G401 (cell line): ENCODE measurements around the gene FAM168A. TPM values are rescaled to one million over a fixed set of nuclear protein-coding genes. Genes with fewer than 3 reads are reported as not detected.

Experiments
- DNase-seq: peaks from one replicate; pipeline ENCODE4 v3.0.0-alpha.2; 2015; ENCODE audit warnings: low spot score
- in situ Hi-C: cut with HindIII; loops from 2 replicates; pipeline ENCODE4 v1.10.0; 2016; ENCODE audit warnings: low sequenced_read_pairs, mixed read lengths
- total RNA-seq: library from RNA; depleted of rRNA; stranded (reverse); fragments of >200 nt; shearing (Covaris generic); gene quantifications from 2 replicates; pipeline ENCODE4 v1.2.3, GENCODE V29; 2014

The FAM168A gene
- total RNA-seq, 1 experiment from 2014 or later = 16.7 TPM

DNA sequence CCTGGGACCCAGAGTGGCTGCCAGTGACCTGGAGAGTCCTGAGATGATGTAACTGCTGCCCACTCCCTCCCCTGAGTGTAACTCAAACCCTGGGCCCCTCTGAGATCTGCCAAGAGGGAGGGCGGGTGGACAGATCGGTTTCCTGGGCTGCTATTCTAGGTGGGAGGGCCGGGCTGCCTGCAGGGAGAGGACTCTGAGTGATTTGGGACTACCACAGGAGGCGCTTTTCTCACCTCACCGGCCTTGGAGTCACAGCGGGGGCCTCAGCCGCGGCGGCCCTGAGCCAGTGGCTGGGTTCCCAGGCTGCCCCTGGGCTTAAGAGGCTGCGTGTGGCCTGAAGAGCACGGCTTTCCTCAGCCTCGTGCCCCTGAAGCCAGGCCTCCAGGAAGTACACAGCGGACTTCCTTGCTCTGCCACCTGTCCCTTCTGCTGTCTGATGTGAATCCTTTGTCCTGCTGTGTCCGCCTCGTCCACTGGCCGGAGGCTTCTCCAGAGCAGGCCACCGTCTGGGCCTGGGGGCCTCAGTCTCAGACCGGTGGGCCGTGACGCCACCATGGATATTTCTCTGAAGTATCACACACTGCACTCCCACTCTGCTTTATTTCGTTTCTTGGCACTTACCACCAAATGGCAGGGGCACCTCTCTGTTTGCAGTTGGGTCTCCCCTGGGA, 210.2 kb downstream of the FAM168A start:
- peak; percentile 58 for DNase-seq
- in situ Hi-C loops = no loop called here

DNA sequence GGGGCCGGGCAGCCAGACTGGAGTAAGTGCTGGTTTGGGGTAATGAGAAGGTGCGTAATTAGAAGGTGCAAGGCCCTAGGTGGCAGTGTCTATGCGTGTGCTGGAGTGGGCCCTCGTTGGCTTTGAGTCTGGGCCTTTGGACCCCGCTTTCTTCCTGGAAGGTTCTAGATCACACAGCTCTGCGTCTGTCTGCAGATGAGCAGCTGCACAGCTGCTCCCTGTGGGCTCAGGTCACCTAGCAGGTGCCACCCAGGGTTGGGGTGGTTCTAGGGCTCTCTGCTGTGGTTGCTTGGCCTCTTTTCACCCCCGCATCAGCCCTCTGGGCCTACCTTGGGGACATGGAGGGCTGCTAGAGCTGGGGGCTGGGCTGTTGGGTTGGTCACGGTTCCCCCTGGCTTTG, 211.4 kb downstream of the FAM168A start:
- in situ Hi-C loops = no loop called here
- no peak for DNase-seq

DNA sequence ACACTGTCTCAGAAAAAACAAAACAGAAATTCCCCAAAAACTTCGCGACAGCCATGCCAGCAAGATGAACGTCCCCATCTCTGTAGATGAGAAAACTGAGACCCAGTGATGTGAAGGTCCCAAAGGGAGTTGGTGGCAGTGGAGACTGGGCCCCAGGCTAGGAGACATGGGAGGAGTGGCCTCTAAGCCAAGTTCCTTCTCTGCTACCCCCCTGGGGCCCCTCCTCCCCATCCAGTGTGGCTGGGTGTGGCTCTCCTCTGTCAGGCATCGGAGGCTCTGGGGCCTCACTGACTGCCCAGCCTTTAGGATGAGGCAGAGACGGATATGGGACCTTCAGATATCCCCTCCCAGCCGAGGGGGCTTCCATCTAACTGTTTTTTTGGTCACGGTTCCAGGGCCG, 211.9 kb downstream of the FAM168A start:
- DNase-seq = no peak
- in situ Hi-C loops = no loop called here

DNA sequence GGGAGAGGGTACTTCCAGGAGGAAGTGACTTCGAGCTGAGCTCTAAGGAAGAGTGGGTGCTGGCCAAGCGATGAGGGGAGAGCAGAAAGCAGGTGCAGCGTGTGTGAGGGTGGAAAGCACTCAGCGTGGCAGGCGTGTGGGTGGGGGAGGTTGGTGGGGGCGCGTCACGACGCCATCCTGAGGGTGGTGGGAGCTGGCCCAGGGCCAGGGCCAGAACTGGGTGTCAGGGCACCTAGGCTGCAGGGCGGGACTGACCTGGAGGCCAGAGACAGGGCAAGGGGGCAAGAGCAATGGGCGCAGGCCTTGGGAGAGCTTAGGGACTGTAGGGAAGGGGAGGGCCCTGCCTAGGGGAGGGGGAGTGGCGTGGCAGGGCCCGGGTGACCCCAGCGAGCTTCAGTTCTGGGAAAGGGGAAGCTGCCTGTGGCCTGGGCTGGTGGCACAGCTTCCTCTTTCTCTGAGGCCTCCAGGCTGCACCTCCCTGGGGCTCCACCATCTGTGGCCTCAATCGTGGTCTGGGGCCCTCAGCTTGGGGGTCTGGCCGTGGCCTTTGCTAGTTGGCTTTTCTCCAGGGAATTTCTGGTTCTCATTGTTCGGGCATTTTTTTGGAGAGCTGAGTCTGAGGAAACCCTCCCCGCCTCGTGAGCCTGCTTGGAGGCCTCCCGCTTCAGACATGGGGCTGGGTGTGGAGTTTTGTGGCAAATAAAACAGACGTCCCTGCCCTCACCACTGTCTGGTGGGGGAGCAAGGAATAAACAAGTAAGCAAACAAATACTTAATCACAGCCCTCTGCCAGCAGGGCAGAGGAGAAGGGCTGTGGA, 212.8 kb downstream of the FAM168A start:
- in situ Hi-C loops = no loop called here
- no peak for DNase-seq

DNA sequence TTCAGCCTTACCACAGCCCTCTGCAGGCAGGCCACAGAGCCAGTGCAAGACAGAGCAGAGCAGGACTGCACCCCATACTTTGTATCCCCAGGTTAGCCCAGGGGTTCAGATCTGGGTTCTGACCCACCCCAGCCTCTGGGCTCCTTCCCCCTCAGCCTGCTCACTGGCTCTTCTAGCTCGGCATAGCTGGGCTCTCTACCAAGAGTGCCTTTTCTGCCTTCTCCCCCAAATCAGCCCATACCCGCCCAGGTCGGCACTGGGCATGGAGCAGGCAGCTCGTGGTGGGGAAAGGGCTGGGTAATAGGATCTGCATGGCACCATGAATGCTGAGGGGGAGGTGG, 213.4 kb downstream of the FAM168A start:
- in situ Hi-C loops = no loop called here
- no peak for DNase-seq

DNA sequence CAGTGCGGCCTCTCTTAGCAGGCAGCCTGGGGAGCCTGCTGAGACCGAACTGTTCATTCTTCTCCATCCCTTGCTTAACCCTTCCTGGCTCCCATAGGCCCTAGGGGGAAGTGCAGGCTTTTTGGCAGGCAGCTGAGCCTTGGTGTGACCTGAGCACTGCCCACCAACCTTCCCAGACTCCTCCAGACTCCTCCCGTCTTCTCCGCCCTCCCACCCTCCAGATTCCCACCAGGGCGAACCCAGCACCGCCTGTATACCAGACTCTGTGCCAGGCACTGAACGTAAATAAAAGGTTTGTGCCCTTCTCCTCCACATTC, 213.8 kb downstream of the FAM168A start:
- in situ Hi-C loops = no loop called here
- DNase-seq = no peak

DNA sequence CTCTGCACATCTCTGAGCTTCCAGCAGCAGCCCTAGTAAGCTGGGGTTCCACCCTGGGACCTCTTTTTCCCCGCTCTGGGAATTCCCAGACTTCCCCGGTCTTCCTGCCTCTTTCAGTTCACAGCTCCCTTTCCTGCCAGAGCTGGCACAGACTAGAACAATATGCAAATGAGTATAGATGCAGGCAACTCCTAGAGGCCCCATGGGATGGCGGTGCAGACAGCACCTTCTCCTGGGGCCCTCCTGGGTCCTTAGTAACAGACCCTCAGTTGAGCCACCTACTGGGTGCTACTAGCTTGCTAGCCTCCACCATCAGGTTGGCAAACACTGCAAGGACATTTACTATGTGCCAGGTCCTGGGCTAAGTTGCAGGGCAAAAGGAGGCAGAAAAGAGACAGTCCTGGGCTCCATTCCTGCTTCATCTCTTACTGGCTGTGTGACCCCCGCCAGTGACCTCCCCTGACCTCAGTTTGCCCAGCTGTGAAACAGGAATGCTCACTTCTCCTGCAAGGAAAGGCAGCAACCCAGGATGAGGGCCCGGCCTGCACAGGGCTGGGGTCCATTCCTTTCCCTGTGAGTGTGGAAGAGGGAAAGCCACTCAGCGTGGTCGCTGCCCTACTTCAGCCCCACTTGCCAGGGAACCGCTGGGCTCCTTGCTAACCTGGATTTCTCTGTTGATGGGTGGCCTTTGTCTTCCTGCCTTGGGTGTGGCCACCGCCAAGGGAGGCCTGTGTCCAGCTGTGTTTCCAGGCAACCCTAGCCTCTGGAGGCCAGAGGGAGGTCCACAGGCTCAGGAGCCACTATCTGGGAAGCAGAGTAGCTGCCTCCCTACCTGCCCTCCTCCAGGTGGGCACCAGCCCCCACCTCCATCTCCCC, 214.4 kb downstream of the FAM168A start:
- in situ Hi-C loops = no loop called here
- no peak for DNase-seq

DNA sequence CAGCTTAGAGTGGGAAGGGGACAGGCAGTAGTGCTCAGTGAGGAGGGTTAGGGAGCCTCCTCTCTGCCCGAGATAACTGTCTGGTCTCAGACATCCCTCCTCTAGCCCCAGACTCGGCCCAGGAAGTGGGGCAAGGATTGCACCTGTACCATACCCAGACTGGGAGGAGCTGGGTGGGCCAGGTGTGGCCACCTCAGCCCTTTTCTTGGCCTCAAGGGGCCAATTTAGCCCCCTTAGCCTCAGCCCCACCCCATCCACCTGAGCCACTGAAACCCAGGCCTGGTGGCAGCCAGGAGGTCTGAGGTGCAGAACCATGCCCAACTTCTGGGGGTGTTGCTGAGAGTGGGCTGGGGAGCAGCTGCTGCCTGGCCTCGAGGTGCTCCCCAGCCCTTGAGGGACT, 215.2 kb downstream of the FAM168A start:
- no peak for DNase-seq
- in situ Hi-C loops = no loop called here

DNA sequence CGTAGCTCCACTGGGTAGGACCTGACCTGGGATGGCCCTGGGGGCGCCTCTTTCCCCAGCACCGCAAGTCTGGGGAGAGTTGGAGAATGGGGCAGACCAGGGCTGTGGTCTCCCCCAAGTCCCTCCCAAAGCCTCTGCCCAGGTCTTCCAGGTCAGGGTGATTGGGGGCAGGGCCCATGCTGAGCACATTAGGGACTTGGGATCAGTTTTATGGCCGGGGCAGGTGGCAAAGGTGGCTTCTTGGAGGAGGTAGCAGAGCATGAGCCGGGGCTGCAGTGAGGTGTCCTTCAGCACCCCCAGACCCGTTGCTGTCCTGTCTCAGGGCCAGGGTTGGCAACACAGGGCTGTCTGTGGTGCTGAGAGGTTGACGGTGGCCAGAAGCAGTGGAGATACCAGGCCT, 215.7 kb downstream of the FAM168A start:
- in situ Hi-C loops = no loop called here
- DNase-seq = no peak

DNA sequence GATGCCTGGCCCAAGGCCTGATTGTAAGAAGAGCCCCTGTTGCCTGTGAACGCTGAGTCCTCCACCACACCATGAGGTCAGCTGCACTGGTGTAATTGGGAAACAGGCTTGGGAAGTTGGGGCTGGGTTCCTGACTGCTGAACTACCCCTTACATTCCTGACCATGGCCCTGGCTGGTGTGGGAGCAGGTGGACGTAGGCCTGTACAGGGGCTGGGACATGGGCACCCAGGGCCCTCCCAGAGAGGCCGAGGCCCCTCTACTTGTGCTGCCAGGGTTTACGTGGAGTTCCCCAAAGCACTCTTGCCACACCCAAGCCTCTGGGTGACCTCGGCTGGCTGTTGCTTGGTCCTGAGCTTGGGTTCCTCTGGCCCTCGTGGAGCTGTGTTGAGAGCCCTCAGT, 216.3 kb downstream of the FAM168A start:
- DNase-seq = no peak
- in situ Hi-C loops = no loop called here

DNA sequence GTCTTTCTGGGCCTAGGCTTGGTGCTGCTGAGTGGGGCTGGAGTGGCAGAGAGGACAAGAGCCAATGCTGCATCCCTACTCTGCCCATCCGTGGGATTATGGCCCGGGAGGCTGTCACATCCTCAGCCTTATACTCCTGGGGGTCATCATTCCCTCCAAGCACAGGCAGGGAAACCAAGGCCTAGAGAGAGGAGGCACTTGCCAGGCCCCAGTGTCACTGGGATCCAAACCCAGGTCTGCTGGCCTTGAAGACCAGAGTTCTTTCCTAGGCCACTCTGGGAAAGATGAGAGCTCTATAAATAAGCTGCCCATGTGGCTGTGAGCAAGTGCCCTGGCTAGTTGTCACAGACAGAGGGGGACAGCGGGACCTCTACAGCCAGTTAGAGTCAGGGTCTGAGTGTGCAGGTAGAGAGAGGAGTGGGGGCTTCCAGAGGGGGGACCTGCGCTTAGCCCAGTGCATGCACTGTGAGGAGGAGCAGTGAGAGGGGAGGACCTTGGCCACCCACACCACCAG, 217.0 kb downstream of the FAM168A start:
- in situ Hi-C loops = no loop called here

DNA sequence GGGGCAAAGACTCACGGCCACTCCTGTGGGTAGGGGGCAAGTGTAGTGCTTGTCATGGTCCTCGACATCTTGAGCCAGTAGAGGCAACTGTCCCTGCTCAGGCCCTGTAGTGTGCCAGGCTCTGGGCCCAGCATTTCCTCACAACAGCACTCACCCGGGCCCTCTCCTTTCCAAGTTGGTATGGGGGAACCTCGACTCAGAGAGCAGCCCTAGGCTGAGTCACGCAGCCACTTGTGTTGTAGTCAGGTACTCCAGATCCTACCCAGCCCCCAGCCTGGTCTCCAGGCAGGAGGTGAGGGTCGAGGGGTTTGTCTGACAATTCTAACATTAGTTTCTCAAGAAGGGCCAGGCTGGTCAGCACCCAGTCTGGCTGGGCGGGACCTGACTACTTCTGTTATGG, 217.6 kb downstream of the FAM168A start:
- DNase-seq = no peak
- in situ Hi-C loops = no loop called here

More for the DNA sequence above, 217.0 kb downstream of the FAM168A start:
- no peak for DNase-seq

DNA sequence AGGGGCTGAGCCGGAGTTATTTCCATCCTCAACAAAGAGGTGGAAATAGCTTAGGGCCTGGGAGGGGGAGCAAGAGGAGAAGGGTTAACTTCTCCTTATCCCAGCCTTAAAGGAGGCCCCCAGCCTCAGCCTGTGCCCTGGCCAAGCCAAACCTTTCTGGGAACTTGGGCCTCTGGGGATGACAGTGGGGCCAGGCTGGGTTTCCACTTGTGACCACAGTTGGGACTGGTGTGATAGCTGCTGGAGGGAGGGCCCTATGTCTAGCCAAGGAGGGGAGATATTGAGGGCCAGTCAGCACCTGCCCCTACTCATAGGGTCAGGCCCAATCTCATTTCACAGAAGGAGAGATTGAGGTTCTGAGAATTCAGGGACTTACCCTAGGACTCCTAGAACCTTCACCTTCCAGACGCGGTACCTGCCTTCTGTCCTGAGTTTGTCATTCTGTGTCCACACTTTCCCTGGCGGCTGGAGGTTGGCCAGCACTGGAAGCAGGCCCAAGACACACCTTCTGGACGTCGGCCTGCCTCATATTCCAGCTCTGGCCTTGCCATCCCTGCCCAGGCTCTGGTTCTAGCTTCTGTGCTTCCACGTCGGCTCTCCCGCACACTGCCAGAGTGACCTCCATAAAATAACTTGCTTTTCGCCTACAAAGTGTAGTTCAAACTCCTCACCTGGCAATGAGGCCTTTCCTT, 218.6 kb downstream of the FAM168A start:
- in situ Hi-C loops = no loop called here
- peak; percentile 77 for DNase-seq

DNA sequence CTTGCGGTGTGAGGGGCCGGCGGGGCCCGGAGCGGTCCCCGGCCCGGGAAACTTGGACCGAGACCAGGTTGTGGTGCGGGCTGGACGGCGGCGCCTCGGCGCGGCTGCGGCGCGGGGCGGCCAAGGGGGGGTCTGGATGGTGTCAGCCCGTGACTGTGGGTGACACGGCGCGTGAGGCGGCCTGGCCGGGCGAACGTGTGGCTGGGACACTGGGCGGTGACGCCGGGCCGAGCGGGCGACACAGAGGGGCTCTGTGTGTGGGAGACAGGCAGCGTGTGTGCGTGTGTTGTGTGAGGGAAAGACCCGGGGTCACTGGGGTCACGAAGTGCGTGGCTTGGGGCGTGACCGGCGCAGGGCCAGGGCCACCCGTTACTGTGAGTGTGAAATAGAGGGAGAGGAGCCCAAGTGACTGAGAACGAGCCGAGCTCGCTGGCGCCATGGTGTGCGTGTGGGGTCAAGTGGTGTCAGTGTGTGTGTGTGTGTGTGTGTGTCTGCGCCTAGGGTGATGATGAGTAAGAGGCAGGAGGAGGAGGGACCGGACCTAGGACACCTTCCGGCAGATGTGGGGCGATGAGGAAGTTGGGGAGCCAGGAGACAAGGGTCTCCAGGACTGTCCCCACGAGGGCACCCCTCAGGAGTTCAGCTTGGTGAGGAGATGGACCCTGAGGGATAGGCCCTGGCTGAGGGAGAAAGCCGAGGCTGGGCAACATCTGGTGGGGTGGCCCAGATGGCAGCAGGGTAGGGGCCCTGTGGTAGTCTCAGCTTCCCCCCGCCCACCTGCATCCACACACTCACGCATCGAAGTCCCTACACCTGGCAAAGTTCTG, 220.9 kb downstream of the FAM168A start:
- DNase-seq = no peak
- in situ Hi-C loops = no loop called here

DNA sequence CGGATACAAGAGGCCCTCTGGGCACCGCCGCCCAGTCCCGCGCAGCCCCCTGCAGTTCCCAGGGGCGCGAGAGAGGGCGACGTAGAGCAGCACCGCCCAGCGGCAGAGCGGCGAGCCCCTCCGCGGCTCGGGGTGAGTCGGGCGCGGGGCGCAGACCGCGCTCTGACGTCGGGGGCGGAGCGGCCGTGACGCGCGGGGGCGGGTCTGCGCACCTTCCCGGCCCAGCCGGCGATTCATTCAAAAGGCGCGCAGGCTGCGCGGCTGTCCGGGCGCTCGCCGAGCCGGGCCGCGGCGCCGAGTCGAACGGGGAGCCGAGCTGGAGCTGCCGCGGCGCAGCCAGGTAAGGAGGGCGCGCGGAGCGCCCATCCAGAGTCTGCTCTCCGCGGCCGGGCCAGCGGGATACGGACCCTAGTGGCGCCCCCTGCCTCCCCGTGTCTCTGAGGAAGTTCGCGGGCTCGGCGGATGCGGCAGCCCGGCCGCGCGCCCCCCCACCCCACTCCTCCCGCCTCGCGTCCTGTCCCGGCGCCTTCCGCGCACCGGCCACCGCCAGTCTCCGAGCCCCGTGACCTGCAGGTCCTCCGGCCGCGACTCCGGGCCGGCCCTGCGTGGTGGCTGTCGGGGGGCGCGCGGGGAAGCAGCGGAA, 221.6 kb downstream of the FAM168A start, which contains the start of gene RELT:
Gene RELT, plus strand, starts transcription at position 240 of the 643 bp plus-strand sequence. CDS start 12,738 bp downstream, outside the sequence.
- DNase-seq = peak; percentile 81
- in situ Hi-C loops = no loop called here

DNA sequence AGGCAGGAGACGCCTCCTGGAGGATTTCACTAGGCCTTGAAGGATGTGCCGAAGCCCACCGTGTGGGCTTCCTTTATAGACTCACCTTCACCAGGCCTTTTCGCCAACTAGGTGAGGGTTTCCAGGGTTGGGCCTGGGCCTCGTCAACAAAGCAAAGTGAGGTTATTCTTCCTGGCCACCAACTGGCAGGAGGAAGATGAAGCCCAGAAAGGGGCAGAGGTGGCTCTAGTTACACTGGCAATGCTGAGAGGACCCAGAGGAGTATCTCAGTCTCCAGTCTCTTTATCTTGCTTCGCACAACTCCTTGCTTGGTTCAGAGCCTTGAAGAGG, 222.1 kb downstream of the FAM168A start:
- DNase-seq = no peak
- in situ Hi-C loops = no loop called here

DNA sequence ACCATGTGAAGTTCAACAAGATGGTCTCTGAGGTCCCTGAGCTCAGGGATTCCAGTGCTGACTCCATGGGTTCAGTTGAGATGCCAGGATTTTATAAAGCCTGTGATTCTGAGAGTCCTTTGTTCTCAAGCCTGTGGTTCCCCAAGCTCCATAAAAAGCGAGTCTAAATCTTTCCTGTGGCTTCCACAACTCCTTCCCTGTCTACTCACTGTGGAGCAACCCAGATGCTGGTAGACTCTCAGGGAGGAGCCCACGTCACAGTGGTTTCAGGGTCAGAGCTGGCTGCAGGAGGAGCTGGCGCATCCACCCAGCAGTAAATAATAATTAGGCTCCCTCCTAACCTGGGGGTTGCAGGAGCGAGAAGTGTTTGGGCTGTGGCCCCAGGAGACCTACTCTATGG, 223.8 kb downstream of the FAM168A start:
- DNase-seq = no peak
- in situ Hi-C loops = no loop called here

DNA sequence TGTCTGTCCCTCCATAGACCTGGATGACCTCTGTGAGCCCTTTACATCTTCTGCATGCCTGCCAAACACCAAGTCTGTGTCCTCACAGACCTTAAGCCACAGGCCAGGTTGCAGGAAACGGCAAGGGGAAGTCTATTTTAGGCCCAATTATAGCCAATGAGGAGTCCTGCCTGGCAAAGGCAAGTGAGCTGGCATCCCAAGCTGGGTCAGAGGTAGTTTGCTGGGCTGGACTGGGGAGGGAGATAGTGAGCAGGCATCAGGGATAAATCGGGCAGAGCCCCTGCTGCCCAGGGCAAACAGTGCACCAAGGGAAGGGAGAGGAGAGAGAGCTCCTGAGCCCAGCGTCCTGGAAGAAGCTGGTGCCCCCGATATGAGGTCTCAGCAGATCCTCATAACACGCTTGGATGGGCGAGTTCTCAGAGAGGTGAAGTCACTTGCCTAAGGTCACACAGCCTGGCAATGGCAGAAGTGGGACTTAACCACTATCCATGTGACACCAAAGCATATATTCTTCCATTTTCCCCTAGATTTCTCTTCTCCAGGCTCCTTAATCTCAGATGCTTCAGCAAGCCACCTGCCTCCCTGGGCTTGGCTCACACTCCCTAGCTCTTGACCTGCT, 225.4 kb downstream of the FAM168A start:
- in situ Hi-C loops = no loop called here
- DNase-seq = no peak
